IMR-90 (cell line): Measurements from ENCODE around the gene MUC20. TPM values are rescaled to one million over a fixed set of nuclear protein-coding genes. Genes with fewer than 3 reads are reported as not detected.

ENCODE experiments used
- ATAC-seq: fragments of 200-7000 bp; cut with Tn5 transposase; 2 replicates; pipeline ENCODE4 v1.9.1; 2020; ENCODE audit warnings: low read depth, mild to moderate bottlenecking, moderate library complexity
- BruUV-seq: library from RNA; stranded (reverse); fragments of 400-500 nt; replicated peaks from 2 replicates; lab custom pipeline; 2021; lab: Mats Ljungman, UMichigan
- CTCF ChIA-PET: fragments of 300-600 bp; formaldehyde crosslinking; extraction: SDS; loops from one replicate; lab custom pipeline; 2021; ENCODE audit warnings: antibody characterized with exemption; lab: Yijun Ruan, JAX
- POLR2A ChIA-PET: fragments of 300-600 bp; sonication (Branson Sonifier 250); formaldehyde crosslinking; loops from one replicate; lab custom pipeline; 2022; ENCODE audit warnings: antibody characterized with exemption; ENCODE audit not compliant: unreplicated experiment; lab: Charles Lee
- DNase-seq: peaks from one replicate; pipeline ENCODE4 v3.0.0; 2013
- H2AFZ ChIP-seq: replicated peaks from 2 replicates; pipeline ENCODE3; 2013; ENCODE audit warnings: low read length, mild to moderate bottlenecking; ENCODE audit not compliant: poor library complexity
- H2AK5ac ChIP-seq: 2 replicates; pipeline ENCODE4 v1.6.1; 2013; ENCODE audit warnings: low read depth, low read length, inconsistent platforms
- H2AK9ac ChIP-seq: replicated peaks from 2 replicates; pipeline ENCODE3; 2013; ENCODE audit warnings: mild to moderate bottlenecking, low read depth, low read length, moderate library complexity; ENCODE audit not compliant: poor library complexity
- H2BK120ac ChIP-seq: 2 replicates; pipeline ENCODE4 v1.6.1; 2013; ENCODE audit warnings: low read depth, low read length, inconsistent platforms
- H2BK15ac ChIP-seq: 3 replicates; pipeline ENCODE4 v1.6.1; 2013; ENCODE audit warnings: low read depth, low read length, inconsistent platforms
- H2BK20ac ChIP-seq: 2 replicates; pipeline ENCODE4 v1.6.1; 2013; ENCODE audit warnings: low read depth, mild to moderate bottlenecking, inconsistent platforms, low read length, moderate library complexity
- H2BK5ac ChIP-seq: 2 replicates; pipeline ENCODE4 v1.6.1; 2013; ENCODE audit warnings: mild to moderate bottlenecking, low read depth, low read length, inconsistent platforms; ENCODE audit not compliant: poor library complexity, severe bottlenecking
- H3K14ac ChIP-seq: replicated peaks from 2 replicates; pipeline ENCODE4 v1.6.1; 2013; ENCODE audit warnings: low read depth, low read length, inconsistent platforms
- H3K18ac ChIP-seq: 2 replicates; pipeline ENCODE4 v1.6.1; 2013; ENCODE audit warnings: low read depth, low read length, control low read depth
- H3K23ac ChIP-seq: 2 replicates; pipeline ENCODE4 v1.6.1; 2013; ENCODE audit warnings: low read depth, low read length, inconsistent platforms
- H3K27ac ChIP-seq: 2 replicates; pipeline ENCODE4 v1.5.1; 2013; ENCODE audit warnings: mild to moderate bottlenecking, control low read depth, low read length; ENCODE audit not compliant: insufficient read depth
- H3K27me3 ChIP-seq: 2 replicates; pipeline ENCODE4 v1.6.1; 2013; ENCODE audit warnings: low read length; ENCODE audit not compliant: control insufficient read depth, insufficient read depth
- H3K36me3 ChIP-seq: 2 replicates; pipeline ENCODE4 v1.6.1; 2013; ENCODE audit warnings: low read length, mixed read lengths; ENCODE audit not compliant: control insufficient read depth, insufficient read depth
- H3K4ac ChIP-seq: 2 replicates; pipeline ENCODE4 v1.6.1; 2013; ENCODE audit warnings: low read depth, low read length, inconsistent platforms
- H3K4me1 ChIP-seq: 2 replicates; pipeline ENCODE4 v1.6.1; 2013; ENCODE audit warnings: low read length, mixed read lengths; ENCODE audit not compliant: control insufficient read depth, insufficient read depth
- H3K4me2 ChIP-seq: 2 replicates; pipeline ENCODE4 v1.6.1; 2013; ENCODE audit warnings: low read depth, mild to moderate bottlenecking, control low read depth, low read length, moderate library complexity
- H3K4me3 ChIP-seq: 2 replicates; pipeline ENCODE4 v1.5.1; 2013; ENCODE audit warnings: low read depth, mild to moderate bottlenecking, control low read depth, low read length, moderate library complexity; ENCODE audit not compliant: insufficient read depth
- H3K56ac ChIP-seq: 2 replicates; pipeline ENCODE4 v1.6.1; 2013; ENCODE audit warnings: low read length, inconsistent platforms; ENCODE audit not compliant: insufficient read depth; ENCODE audit errors: extremely low read depth
- H3K79me1 ChIP-seq, 2 experiments: 2 replicates each; pipeline ENCODE4 v1.6.1; 2013; ENCODE audit warnings: low read length in 2 of 2, inconsistent platforms in 1 of 2, low read depth in 1 of 2
- H3K9ac ChIP-seq: 2 replicates; pipeline ENCODE4 v1.6.1; 2013; ENCODE audit warnings: low read depth, low read length, control low read depth
- H3K9me1 ChIP-seq: 2 replicates; pipeline ENCODE4 v1.6.1; 2013; ENCODE audit warnings: low read length, inconsistent platforms; ENCODE audit not compliant: insufficient read depth
- H3K9me3 ChIP-seq: 2 replicates; pipeline ENCODE4 v1.6.1; 2013; ENCODE audit warnings: low read length; ENCODE audit not compliant: control insufficient read depth, insufficient read depth
- H4K20me1 ChIP-seq: 2 replicates; pipeline ENCODE4 v1.6.1; 2013; ENCODE audit warnings: low read length, inconsistent platforms; ENCODE audit not compliant: insufficient read depth
- H4K5ac ChIP-seq: 2 replicates; pipeline ENCODE4 v1.6.1; 2013; ENCODE audit warnings: mild to moderate bottlenecking, low read depth, low read length, control low read depth
- H4K8ac ChIP-seq, 2 experiments: 2 replicates each; pipeline ENCODE4 v1.6.1; 2013; ENCODE audit warnings: low read depth in 2 of 2, low read length in 2 of 2, control low read depth in 1 of 2, inconsistent platforms in 1 of 2
- H4K91ac ChIP-seq: 2 replicates; pipeline ENCODE4 v1.6.1; 2013; ENCODE audit warnings: low read depth, low read length, inconsistent platforms; ENCODE audit not compliant: insufficient read depth
- CEBPB ChIP-seq: IDR thresholded peaks from 2 replicates; pipeline ENCODE4 v1.6.1; 2012; ENCODE audit warnings: low read depth, low read length, improper control_type of control experiment
- CTCF ChIP-seq: conservative IDR thresholded peaks from 2 replicates; pipeline ENCODE4 v1.5.1; 2012; ENCODE audit warnings: mild to moderate bottlenecking, low read depth, low read length, improper control_type of control experiment
- WGBS, 2 experiments: methylation state at CpG; one replicate each; pipeline versions ENCODE4 v1.1.5 to v1.1.7; 2013; ENCODE audit warnings: missing lambda C conversion rate in 2 of 2; ENCODE audit not compliant: insufficient read length in 1 of 2; ENCODE audit errors: extremely low coverage in 2 of 2; 5-methylcytosine and 5-hydroxymethylcytosine counted together
- dilution Hi-C: fragments of 300-500 bp; cut with HindIII; formaldehyde crosslinking; loops from one replicate; pipeline ENCODE4 v1.14.3; 2018; ENCODE audit warnings: low sequenced_read_pairs; ENCODE audit not compliant: unreplicated experiment
- in situ Hi-C: fragments of 300-500 bp; cut with MboI; formaldehyde crosslinking; loops from 3 replicates; pipeline ENCODE4 v1.14.3; 2019; ENCODE audit warnings: low sequenced_read_pairs, inconsistent platforms, mixed read lengths
- intact Hi-C: fragments of 100-400 bp; cut with micrococcal nuclease; formaldehyde crosslinking; loops from 2 replicates; pipeline ENCODE4 v1.10.0; 2022
- polyA plus RNA-seq, 3 experiments: library from polyadenylated mRNA; depleted of rRNA; stranded (reverse); fragments of >200 nt; gene quantifications; 2 replicates each; pipeline ENCODE4 v1.2.3, GENCODE V29; 2012; ENCODE audit warnings: low replicate concordance in 1 of 3
- total RNA-seq: library from RNA; depleted of rRNA; stranded (reverse); fragments of >200 nt; gene quantifications from 2 replicates; pipeline ENCODE4 v1.2.3, GENCODE V29; 2012
- TF ChIP-seq, protein P1 (sequence below): fragments of 150-350 bp; IDR thresholded peaks from 2 replicates; pipeline ENCODE4 v1.6.1; 2016; ENCODE audit warnings: low read depth, mild to moderate bottlenecking, low read length, moderate library complexity, borderline replicate concordance

The MUC20 gene
- total and polyA plus RNA-seq, 2 of the 4 experiments (the other 2 are of a cell fraction) = 0.12 TPM; not detected in 1

DNA sequence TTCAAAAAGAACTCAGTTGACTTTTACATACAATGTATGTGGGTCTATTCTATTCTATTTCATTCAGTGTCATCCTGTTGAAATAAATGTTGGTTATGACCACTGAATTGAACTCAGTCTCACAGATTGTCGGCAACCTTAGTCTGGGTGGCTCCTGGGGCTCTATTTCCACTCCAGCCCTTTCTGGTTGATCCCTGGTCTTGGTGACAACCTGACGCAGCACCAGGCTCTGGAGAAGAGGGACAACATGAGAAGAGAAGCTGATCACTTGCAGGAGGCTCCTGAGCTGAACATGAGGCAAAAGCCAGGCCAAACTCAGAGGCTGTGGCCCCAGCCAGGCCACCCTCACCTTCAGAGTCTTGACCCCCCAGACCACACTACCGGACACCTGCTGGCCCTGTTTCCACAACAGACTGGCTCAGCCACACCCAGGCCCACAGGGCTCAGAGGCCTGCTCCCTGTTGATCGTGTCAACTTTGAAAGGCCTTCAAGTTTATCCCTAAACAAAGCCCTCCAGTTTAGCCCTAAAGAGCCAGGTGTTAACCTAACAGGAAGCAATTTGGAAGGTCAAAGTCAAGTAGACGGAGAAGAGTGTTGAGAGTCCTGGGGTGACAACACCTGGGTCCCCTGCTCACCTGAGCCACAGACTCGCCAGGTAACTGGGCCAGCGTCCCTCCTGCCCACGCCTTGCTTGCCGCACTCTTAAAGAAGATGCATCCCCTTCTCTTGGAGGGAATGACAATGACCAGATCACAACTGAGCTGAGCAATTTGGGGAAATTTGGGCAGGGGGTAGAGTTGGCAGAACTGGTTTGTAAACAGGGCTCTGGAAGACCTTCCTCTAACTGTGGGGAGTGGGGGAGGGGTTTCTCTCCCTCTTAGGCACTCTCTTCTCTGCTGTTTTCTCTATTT lies 15.4 kb upstream of the MUC20 start:
- Histone ChIP-seq H3K18ac (no peak overlapping the region), H3K36me3 (no peaks in the 10 kb centered on the region), H2BK5ac (no peak overlapping the region), H2AFZ (no peak overlapping the region), H3K9ac (no peak overlapping the region), H4K20me1 (no peaks in the 10 kb centered on the region), H2BK15ac (no peak overlapping the region), H2AK5ac (no peak overlapping the region), H3K4ac (no peak overlapping the region), H2BK120ac (no peak overlapping the region), H3K79me1 (no peaks in the 10 kb centered on the region), H3K56ac (no peak overlapping the region), H2AK9ac (no peak overlapping the region), H3K9me3 (0 out of 2 replicates have a peak, but pooled peaks cover 2% of the 10 kb centered on the region), H4K91ac (no peak overlapping the region), H2BK20ac (no peak overlapping the region), H3K4me3 (no peak overlapping the region), H4K5ac (no peak overlapping the region), H3K27me3 (peaks cover 9% of the 10 kb centered on the region), H3K14ac (no peak overlapping the region), H3K23ac (no peak overlapping the region), H3K9me1 (peaks cover 6% of the 10 kb centered on the region), H3K4me2 (no peak overlapping the region), H4K8ac (no peak overlapping the region), H3K4me1 (peaks cover 2% of the 10 kb centered on the region; the same call in 1 of the 2 replicates), H3K27ac (no peak overlapping the region)
- no TSS peak for BruUV-seq
- CTCF ChIA-PET = no interaction called here
- ATAC-seq = no peak
- TF ChIP-seq, protein P1, sequence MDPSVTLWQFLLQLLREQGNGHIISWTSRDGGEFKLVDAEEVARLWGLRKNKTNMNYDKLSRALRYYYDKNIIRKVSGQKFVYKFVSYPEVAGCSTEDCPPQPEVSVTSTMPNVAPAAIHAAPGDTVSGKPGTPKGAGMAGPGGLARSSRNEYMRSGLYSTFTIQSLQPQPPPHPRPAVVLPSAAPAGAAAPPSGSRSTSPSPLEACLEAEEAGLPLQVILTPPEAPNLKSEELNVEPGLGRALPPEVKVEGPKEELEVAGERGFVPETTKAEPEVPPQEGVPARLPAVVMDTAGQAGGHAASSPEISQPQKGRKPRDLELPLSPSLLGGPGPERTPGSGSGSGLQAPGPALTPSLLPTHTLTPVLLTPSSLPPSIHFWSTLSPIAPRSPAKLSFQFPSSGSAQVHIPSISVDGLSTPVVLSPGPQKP = no peak
- no peak for TF ChIP-seq CTCF
- TF ChIP-seq CEBPB = no peak
- dilution Hi-C loops (no loop called here), in situ Hi-C loops (no loop called here), intact Hi-C loops (no loop called here)
- POLR2A ChIA-PET = no interaction called here
- WGBS, 2 experiments = 52% methylated on average over 6 of the region's 9 CpGs; no CpG with 5 or more reads in 1 of the 2 experiments
- DNase-seq = no peak
